Effector memory CD4-positive, alpha-beta T cell (primary cell): ENCODE data around the gene IKZF3.
"Not testable (repeated sequence)": the region's sequence is repeated elsewhere in the genome, so short reads cannot be mapped to it uniquely, and the experiment has no call there.

Experiments used
- DNase-seq, 3 donors: peaks; one replicate each; pipeline ENCODE4 v3.0.0-alpha.2; 2020
- H3K27ac ChIP-seq: 2 replicates; pipeline ENCODE4 v1.7.0; 2013; ENCODE audit warnings: mild to moderate bottlenecking, low read length, moderate library complexity; ENCODE audit not compliant: insufficient read depth, poor library complexity, severe bottlenecking
- H3K27me3 ChIP-seq: replicated peaks from 2 replicates; pipeline ENCODE4 v1.7.0; 2013; ENCODE audit warnings: mild to moderate bottlenecking, low read length; ENCODE audit not compliant: insufficient read depth, control insufficient read depth, poor library complexity, severe bottlenecking
- H3K36me3 ChIP-seq: 2 replicates; pipeline ENCODE4 v1.7.0; 2013; ENCODE audit warnings: mild to moderate bottlenecking, low read length, moderate library complexity; ENCODE audit not compliant: control insufficient read depth, insufficient read depth
- H3K4me1 ChIP-seq: 2 replicates; pipeline ENCODE4 v1.7.0; 2013; ENCODE audit warnings: low read length, mild to moderate bottlenecking; ENCODE audit not compliant: control insufficient read depth, insufficient read depth, poor library complexity, severe bottlenecking
- H3K4me3 ChIP-seq: 2 replicates; pipeline ENCODE4 v1.7.0; 2013; ENCODE audit warnings: low read length, low read depth, mild to moderate bottlenecking; ENCODE audit not compliant: insufficient read depth, poor library complexity, severe bottlenecking
- H3K9me3 ChIP-seq: 2 replicates; pipeline ENCODE4 v1.7.0; 2013; ENCODE audit warnings: mild to moderate bottlenecking, low read length, moderate library complexity; ENCODE audit not compliant: control insufficient read depth

IKZF3 gene

DNA sequence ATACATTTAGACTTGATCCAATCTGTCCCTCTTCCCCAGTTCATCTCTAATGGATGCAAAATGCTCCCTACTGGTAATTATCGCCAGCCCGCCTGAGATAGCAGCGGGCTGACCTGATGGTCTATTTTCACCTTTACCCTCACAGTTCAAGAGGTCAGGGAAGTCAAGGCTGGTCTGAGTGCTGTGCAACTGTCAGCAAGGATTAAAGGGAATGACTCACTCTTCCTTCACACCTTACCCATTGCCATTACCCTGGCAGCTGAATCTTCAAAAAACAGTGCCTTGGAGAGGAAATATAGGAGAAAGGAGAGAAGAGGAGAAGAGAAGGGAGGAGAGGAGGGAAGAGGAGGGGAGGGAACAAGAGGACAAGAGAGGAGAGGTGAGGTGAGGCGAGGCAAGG, 90.1 kb downstream of the IKZF3 start:
- H3K9me3 ChIP-seq, result no peaks in the 10 kb centered on the region
- H3K27ac ChIP-seq, result peak overlapping the region; percentile 77
- peaks cover 3% of the 10 kb centered on the region for H3K36me3 ChIP-seq
- H3K27me3 ChIP-seq, result no peaks in the 10 kb centered on the region
- H3K4me1 ChIP-seq, result peaks cover 57% of the 10 kb centered on the region
- DNase-seq, result no peak
- peak overlapping the region; percentile 16 for H3K4me3 ChIP-seq

DNA sequence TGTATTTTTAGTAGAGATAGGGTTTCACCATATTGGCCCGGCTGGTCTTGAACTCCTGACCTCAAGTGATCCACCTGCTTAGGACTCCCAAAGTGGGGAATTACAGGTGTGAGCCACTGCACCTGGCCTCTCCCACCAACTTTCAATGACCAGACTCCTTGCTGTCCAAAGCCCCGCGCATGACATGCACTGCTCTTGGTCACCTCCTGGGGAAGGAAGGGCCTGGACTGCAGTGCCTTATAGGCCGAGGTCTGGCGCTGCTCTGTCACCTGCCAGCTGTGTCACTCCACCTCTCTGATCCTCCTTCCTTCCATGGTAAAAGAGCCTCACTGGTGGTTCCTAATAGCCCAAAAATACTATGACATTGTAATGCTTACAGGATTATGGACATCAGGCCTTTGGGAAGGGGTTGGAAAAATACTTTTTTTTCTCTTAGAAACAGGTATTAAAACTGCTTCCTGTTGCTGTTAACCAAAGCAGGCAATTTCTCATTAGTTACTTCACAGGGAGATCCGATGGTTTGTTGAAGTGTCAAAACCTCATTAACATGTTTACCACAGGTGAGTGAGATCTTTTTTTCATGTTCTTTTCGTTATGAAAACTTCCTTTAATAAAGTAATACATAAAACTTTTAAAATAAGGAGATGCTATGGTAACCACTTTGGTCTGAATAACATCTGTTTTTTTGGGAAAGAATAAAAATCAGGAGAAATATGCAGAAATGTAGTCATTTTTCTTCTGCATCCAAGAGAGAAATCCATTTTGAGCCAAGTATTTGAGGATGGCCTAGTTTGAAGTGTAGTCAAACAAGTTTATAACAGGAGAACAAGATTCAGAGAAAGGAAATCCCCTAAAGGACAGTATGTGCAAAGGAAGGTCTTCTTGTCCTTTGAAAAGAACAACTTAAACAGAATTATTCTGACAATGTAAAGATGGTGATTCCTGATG, 90.9 kb downstream of the IKZF3 start:
- no peaks in the 10 kb centered on the region for H3K9me3 ChIP-seq
- no peaks in the 10 kb centered on the region for H3K27me3 ChIP-seq
- peak overlapping the region; percentile 77 for H3K27ac ChIP-seq
- peak overlapping the region; percentile 3 for H3K4me3 ChIP-seq
- H3K36me3 ChIP-seq, result peaks cover 7% of the 10 kb centered on the region
- peaks cover 63% of the 10 kb centered on the region for H3K4me1 ChIP-seq
- DNase-seq, result no peak

DNA sequence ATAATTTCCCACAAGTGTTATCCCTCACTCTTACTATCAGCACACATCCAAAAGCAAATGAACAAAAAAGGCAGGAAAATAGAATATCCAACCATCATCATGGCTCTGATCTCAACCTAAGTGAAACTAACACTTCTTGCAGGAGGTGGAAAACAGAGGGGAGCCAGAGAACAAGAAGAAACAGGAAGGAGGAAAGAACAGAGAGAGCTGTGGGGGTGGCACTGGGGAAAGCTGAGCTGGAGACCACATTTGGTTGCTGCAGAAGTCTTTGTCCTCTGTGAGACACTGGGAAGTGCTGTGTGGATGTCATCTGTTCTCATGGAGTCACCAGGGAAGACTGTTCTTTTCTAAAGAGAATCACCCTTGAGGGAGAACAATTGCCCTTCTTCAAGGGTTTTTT, 91.7 kb downstream of the IKZF3 start:
- Histone ChIP-seq H3K4me3 (peak overlapping the region; percentile 23), H3K9me3 (no peaks in the 10 kb centered on the region), H3K36me3 (peaks cover 7% of the 10 kb centered on the region), H3K27me3 (no peaks in the 10 kb centered on the region), H3K27ac (peak overlapping the region; percentile 77), H3K4me1 (peaks cover 63% of the 10 kb centered on the region)
- no peak for DNase-seq

DNA sequence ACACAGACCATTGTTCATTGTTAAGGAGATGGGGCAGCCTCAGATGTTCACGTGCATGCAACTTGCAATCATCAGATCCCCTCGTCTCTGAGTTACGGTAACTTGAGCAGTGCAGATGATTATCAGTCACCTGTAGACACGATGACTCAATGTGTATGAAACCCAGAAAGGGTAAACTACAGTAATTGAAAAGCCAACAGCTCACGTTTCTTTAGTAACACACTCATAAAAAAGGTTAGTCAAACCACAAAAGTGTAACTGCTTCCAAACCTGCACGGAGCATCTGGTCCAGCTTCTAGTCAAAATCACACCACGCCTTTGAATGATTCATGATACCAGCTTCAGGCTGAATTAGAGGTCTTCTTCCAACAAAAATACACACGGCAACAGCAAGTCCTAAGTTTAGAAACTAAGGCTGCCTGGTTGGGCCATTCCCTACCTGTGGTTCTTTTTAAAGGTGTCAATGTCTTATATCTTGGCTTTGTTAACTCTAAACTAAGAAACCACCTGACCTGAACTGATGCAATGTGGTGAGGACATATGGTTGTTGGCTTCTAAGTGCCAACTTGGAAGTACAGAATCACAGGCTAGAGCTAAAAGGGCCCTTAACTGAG, 94.0 kb downstream of the IKZF3 start:
- Histone ChIP-seq H3K36me3 (peaks cover 21% of the 10 kb centered on the region), H3K4me1 (peaks cover 73% of the 10 kb centered on the region), H3K4me3 (no peak overlapping the region), H3K27ac (peak overlapping the region; percentile 77), H3K27me3 (no peaks in the 10 kb centered on the region), H3K9me3 (no peaks in the 10 kb centered on the region)
- peak; percentile 25 to 65 (median 47) for DNase-seq

DNA sequence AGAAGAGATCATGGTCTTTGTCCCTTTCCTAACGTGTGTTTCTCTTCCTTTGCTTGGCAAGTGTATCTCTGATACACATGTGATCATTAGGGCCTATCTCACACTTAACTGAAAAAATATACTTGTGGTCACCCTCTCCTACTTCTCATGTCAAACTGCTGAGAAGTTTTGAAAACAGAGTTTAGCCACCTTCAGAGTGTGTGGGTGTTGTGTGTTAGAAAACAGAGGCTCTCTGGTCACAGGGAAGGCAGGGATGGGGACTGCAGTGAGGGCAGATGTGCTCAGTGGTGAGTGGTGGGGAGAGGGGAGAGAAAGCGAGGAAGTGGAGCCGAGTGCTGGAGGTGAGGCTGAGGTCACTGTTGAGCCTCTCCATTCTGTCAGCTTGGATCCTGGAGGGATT, 97.0 kb downstream of the IKZF3 start:
- peak overlapping the region; percentile 77 for H3K27ac ChIP-seq

DNA sequence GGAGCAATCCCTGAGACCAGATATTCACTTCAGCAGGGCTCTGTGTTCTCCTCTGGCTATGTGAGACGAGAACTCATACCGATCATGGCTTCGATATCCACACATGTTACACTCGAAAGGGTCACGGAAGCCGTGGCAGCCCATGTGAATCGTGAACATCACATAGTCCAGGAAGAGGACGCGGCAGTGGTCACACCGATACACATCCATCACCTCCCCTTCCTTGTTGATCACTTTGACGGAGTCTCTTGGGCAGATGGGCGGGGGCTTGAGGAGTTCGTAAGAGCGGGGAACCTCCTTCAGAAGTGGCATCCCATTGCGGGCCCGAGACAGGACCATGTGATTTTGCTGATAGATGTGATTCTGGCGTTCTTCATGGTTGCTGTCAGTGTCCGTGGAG, 98.3 kb downstream of the IKZF3 start:
- Histone ChIP-seq H3K36me3 (peaks cover 53% of the 10 kb centered on the region), H3K9me3 (no peaks in the 10 kb centered on the region), H3K27me3 (no peaks in the 10 kb centered on the region), H3K4me1 (peaks cover 32% of the 10 kb centered on the region), H3K4me3 (no peak overlapping the region), H3K27ac (no peak overlapping the region)
- DNase-seq, result no peak

More for the DNA sequence above, 97.0 kb downstream of the IKZF3 start:
- Histone ChIP-seq H3K4me1 (peaks cover 46% of the 10 kb centered on the region), H3K9me3 (no peaks in the 10 kb centered on the region), H3K36me3 (peaks cover 45% of the 10 kb centered on the region), H3K4me3 (no peak overlapping the region), H3K27me3 (no peaks in the 10 kb centered on the region)
- no peak for DNase-seq

DNA sequence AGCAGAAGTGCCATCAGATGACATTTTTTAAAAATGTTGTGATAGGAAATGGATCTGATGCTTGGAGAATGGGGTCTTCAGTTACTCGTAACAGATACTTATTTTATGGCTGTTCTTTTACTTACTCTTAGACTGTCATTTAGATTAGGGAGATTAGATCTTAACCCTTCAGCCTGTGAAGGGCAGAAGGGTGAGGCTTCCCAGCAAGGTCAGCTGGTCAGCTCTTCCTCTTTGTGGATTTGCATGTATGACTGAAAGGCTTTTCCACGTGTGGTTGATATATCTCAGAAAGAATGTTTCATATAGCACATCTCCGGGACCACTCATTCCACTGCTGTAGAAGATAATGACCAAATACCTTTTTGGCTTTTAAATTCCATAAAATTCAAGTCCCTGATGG, 98.9 kb downstream of the IKZF3 start:
- Histone ChIP-seq H3K27ac (no peak overlapping the region), H3K9me3 (no peaks in the 10 kb centered on the region), H3K27me3 (no peaks in the 10 kb centered on the region), H3K4me1 (peaks cover 26% of the 10 kb centered on the region), H3K4me3 (no peak overlapping the region), H3K36me3 (peaks cover 55% of the 10 kb centered on the region)
- no peak for DNase-seq

DNA sequence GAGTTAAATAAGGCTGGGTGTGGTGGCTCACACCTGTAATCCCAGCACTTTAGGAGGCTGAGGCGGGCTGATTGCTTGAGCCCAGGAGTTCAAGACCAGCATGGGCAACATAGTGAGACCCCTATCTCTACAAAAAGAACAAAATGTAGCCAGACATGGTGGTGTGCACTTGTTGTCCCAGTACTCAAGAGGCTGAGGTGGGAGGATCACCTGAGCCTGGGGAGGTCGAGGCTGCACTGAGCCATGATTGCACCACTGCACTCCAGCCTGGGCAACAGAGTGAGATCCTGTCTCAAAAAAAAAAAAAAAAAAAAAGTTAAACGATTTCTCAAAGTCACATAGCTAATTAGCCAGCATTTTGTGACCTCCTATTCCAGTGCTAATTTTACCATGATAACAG, 99.9 kb downstream of the IKZF3 start:
- DNase-seq, H3K27me3 ChIP-seq, H3K9me3 ChIP-seq, H3K4me3 ChIP-seq, H3K27ac ChIP-seq: not testable (repeated sequence)
- peaks cover 19% of the 10 kb centered on the region for H3K4me1 ChIP-seq
- peaks cover 53% of the 10 kb centered on the region for H3K36me3 ChIP-seq

DNA sequence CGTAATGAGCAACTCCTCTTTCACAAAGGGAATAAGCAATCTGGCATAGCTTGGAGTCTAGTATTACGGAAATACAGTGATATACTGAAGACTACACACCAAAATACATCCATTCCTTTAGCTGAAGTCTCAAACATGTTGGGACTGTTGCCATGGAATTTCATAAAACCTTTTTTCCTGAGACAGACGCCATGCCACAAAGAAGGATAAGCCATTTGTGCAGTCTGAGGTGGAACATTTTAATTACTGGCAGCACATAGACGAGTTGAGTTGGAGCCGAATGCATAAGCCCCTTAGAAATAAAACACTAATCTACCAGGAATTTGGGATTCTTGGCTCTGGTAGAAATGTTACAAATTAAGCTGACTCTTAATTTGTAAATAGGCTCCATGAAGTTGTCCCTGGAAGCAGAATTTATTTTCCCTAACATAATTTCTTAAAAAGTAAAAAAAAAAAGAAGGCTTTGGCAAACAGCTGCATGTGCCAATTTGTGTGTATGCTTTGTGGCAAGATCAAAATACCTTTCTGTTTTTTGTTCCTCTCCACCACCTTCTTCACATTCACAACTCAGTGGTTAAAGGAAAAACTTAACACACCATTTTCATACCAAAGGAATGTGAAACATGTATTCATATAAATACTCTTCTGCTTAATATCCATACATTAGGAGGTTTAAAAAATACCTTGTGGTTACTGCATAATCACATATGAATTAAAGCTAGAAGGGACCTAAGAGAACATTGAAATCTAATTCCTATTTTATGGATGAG, 100.9 kb downstream of the IKZF3 start:
- Histone ChIP-seq H3K27me3 (no peaks in the 10 kb centered on the region), H3K9me3 (no peaks in the 10 kb centered on the region), H3K27ac (no peak overlapping the region), H3K4me3 (no peak overlapping the region), H3K4me1 (peaks cover 15% of the 10 kb centered on the region), H3K36me3 (peaks cover 48% of the 10 kb centered on the region)
- no peak for DNase-seq
